SH-SY5Y (cell line): ENCODE data around the gene NDUFS7.

Source experiments
- GATA2 ChIP-seq: IDR thresholded peaks from 2 replicates; pipeline ENCODE4 v1.6.1; 2011; ENCODE audit warnings: mild to moderate bottlenecking, low read depth, low read length
- GATA3 ChIP-seq: IDR thresholded peaks from 2 replicates; pipeline ENCODE4 v1.6.1; 2011; ENCODE audit warnings: low read depth, mild to moderate bottlenecking, low read length, moderate library complexity

DNA sequence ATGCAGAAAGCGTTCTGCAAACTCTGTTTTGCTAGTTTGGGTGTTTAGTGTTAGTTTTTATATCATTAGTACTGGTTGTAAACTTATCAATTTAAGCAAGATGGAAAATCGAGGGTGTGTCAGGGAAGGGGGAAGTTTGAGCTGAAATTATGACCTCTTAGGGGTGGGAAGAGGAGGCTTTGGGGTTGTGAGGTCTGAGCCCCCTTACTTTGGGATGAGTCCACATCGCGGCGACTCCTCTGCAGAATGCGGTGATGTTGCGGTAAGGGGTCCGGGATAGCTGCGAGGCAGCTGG, 743 bp upstream of the NDUFS7 start:
- TF ChIP-seq GATA3 (no peak), GATA2 (no peak)
